Measurements from ENCODE around the gene TMOD4.

The TMOD4 gene

GRCh38 chr1:151143986-151144385 lies 31.8 kb downstream of the TMOD4 start:
- DNase-seq (ENCODE audit: low read depth in 2 of 3, low spot score in 2 of 3) = no peak

- no peak for DNase-seq (ENCODE audit: low read depth in 2 of 3, low spot score in 2 of 3)
Measured at GRCh38 chr1:151143057-151143435, 32.7 kb downstream of the TMOD4 start.

DNA sequence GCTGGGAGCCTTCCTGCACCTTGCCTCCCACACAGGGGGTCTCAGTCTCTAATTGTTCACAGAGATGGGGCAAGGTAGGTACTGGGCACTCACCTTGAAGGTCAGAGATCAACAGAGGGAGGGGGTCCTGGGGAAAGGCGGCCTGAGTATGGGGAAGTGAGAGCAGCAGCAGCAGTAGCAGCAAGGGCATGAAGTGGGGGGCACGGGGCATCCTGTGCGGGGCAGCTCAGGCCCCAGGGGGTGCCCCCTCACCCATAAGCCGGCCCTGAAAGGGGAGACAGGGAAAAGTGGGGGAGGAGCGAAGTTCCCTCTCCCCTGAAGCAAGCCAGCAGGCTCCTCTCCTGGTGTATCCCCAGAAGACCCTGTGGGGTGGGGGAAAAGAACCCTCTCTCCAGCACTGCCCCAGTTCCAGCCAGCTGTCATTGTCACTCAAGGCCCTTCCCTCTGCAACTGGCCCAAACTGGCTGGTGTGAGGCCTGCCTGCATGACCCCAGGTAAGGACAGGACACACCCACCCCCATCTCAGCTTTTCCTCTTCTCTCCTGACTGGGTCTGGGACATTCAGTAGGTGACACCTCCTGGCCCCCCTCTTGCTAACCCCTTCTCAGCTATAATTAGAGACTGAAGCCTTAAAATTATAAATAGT lies 33.2 kb downstream of the TMOD4 start:
- DNase-seq (ENCODE audit: low read depth in 2 of 3, low spot score in 2 of 3) = no peak

DNA sequence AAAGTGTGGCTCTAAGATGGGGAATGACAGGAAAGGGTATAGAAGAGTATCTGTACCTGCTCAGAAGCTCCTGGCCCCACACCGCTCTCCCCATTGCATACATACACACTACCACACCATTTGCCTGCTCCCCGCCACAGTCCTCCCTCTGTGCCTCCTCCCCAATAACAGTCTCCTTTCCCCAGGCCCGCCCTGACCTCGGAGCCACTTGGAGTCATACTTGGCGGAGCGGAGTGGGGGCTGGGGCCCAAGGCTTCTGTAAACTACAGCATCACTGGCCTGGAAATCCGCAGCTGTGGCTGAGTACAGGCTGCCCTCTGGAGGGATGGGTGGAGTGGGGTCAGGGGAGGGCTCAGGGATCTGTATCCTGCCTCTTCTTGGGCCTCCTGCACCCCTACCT lies 38.0 kb downstream of the TMOD4 start:
- no peak for DNase-seq (ENCODE audit: low read depth in 2 of 3, low spot score in 2 of 3)

- no peak for DNase-seq (ENCODE audit: low read depth in 2 of 3, low spot score in 2 of 3)
Measured at GRCh38 chr1:151135433-151136385, 40.1 kb downstream of the TMOD4 start.

GRCh38 chr1:151134991-151135390 lies 40.8 kb downstream of the TMOD4 start:
- DNase-seq (ENCODE audit: low read depth in 2 of 3, low spot score in 2 of 3) = no peak

DNA sequence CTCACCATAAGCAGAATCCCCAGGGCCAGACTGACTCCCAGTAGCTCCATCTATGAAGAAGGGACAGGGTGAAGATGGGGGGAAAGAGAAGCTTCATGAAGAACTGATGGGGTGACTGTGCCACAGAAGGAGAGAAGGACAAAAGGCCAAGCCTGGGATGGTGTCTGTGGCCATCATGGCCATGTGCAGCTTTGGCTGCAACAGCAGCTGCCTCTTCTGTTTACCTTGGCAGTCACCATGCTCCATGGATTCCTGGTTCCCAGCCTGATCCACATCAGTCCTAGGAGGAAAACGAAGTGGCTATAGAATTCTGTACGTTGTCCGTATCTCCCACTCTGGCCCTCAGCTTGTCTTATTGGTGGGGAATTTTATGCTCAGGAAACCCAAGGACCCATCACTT lies 41.4 kb downstream of the TMOD4 start:
- no peak for DNase-seq (ENCODE audit: low read depth in 2 of 3, low spot score in 2 of 3)

DNA sequence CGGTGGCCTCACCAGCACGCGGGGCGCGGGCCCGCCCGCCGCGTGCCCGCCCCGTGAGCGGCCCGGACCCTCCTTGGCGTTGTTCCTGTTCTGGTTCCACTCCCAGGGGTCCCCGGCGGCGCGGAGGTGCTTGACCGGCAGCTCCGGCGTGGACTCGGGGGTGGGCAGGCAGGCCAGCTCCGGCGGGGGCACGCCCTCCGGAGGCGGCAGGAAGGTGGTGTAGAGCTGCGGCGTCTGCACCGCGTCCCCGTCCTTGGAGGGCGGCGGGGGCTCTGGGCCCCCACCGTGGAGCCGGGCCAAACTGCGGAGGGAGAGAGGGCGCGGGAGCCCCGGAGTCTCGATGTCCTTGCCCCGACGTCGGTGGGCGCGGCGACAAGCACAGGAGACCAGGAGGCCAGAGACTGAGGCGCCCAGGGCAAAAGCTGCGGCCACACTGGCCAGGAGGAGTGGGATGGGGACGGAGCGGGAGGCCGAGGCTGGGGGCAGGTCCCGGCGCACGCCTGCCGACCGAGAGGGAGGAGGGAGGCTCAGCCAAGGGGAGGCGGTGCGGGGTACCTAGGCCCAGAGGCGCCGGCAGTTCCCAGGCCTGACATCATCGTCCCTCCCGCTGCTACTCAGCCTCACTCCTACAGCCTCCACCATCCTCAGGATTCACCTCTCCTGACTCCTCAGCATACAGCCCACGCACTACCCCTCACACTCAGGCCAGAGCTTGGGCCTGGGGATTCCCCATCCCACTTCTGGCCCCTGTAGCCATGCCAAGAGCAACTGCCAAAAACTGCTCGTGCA lies 42.6 kb downstream of the TMOD4 start:
- no peak for DNase-seq (ENCODE audit: low read depth in 2 of 3, low spot score in 2 of 3)

DNA sequence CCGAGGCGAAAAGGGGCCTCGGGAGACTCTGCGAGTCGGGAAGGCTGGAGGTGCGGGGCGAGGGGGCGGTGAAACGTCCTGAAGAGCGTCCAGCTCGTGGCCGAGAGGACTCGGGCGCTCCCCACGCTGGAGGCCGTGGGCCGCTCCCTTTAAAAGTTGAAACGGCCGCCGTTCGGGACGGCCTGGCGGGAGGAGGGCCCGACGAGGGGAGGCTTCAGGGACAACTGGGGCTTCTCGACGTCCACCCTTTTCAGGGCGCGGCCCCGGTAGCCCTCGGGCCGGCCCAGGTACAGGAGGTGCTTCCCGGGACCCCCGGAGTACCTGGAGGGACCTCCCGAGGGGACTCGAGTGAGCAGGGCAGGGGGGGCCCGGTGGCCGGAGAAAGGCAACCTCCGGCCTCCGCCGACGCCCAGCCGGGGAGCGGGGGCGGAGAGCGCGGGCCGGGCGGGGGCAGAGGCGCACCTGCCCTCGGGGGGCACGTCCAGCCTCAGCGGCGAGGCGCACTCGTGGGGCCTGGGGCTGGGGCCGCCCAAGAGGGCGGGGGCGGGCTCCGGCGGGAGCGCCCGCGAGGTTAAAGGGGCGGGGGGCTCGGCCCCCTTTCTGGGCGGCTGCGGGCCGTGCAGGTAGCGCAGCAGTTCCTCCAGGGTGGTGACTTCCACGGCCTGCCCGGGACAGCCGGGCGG lies 43.3 kb downstream of the TMOD4 start:
- no peak for DNase-seq (ENCODE audit: low read depth in 2 of 3, low spot score in 2 of 3)

- DNase-seq (ENCODE audit: low read depth in 2 of 3, low spot score in 2 of 3) = no peak
Measured at GRCh38 chr1:151131701-151132334, 44.0 kb downstream of the TMOD4 start.

DNA sequence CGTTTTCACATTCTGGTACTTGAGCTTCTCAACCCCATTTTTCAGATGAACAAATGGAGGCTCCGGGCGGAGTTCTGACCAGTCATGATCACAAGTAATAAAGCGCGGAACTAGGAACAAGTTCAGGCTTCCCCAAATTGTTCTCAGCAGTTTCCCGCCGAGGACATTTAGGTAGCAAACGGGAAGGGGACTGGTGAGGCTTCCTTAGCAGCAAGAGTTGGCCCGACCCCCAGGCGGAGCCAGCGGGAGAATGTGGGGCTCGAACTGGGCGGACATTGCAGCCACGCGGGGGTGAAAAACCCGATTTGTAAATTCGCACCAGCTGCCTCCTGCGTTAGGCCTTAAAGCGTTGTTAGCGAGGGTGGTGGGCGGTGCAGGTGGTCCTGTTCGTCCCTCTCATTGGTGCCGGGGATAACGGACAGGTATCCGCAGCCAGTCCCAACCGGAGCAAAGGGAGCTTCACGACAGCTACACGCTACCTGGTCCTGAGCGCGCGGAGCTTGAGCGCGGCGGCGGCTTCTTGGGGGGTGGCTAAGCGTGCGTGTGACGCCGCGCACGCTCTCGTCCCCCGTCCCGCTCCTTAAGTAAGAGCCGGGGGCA lies 44.7 kb downstream of the TMOD4 start:
- DNase-seq (ENCODE audit: low read depth in 2 of 3, low spot score in 2 of 3) = peak; percentile 56 to 59 (median 58)

DNA sequence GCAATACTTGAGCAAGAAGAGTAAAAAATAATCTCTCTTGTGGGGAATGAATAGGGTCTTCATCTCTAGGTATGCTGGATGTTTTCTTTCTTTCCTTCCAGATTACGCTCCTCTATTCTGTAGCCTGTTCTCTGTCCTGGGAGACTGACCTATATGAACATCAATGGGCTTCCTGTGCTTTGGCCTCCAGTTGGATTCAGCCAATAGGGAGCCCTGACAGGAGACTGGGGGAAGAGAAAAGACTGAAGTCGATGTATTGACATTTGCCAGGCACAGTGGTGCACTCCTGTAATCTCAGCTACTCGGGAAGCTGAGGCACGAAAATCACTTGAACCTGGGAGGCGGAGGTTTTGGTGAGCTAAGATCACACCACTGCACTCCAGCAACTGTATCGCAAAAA lies 47.0 kb downstream of the TMOD4 start:
- DNase-seq (ENCODE audit: low read depth in 2 of 3, low spot score in 2 of 3) = no peak

DNA sequence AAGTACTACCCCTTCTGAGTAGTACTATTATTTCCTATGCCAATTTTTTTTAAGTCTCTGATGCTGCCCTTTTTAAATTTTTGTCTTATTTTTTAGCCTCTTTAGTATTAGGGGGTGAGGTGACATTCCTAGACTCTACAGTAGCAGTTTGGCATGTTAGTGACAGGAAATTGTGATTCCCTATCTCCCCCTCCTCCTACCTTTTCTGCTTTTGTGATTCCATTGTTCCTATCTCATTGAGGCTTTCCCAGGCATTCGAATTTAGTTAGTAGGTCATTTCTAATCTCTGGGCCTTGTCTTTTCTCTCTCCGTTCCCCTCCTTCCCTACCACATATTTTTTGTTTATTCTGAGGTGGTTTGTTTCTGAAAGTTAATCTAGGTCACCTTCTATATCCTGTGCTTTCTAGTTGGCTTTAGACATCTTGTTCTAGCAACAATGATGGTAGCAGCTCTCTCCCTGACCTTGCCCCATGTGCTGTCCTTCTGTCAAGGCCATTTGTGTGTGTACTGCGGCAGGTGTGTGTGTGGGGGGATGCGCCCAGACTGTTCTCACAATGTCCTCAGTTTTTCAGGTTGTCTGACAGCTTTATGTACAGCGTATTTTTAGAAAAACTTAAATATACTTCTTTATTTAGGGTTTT lies 50.9 kb downstream of the TMOD4 start:
- no peak for DNase-seq (ENCODE audit: low read depth in 2 of 3, low spot score in 2 of 3)
